SU-DHL-6 (cell line): Measurements from ENCODE around the gene RAPGEF4.

Experiments
- EZH2phosphoT487 ChIP-seq: fragments of 200-600 bp; sonication (generic), shearing (Covaris generic); conservative IDR thresholded peaks from 2 replicates; pipeline ENCODE4 v1.6.1; 2018; ENCODE audit warnings: mild to moderate bottlenecking, antibody characterized with exemption, low read length, moderate library complexity, mixed read lengths
- TF ChIP-seq, protein P1 (sequence below): fragments of 200-600 bp; sonication (generic); IDR thresholded peaks from one replicate; pipeline ENCODE4 v1.5.1; 2017; ENCODE audit warnings: antibody characterized with exemption, mild to moderate bottlenecking, low read length, moderate library complexity; ENCODE audit not compliant: insufficient read depth, poor library complexity, severe bottlenecking

DNA sequence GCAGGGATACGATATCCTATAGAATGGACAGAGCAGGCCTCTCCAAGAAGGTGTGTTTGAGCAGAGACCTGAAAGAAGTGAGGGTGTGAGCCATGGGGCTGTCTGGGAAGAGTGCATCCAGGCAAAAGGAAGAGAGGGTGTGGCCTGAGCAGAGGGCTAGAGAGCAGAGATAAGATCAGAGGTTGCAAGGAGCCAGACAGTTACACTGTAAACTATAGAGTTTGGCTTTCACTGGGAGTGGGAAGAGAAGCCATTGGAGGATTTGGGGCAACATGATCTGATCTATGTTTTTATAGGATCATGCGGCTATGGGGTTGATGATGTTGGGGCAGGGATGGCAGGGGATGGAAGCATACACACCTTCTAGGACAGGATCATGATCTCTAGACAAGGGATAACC lies 215.9 kb downstream of the RAPGEF4 start:
- TF ChIP-seq, protein P1, sequence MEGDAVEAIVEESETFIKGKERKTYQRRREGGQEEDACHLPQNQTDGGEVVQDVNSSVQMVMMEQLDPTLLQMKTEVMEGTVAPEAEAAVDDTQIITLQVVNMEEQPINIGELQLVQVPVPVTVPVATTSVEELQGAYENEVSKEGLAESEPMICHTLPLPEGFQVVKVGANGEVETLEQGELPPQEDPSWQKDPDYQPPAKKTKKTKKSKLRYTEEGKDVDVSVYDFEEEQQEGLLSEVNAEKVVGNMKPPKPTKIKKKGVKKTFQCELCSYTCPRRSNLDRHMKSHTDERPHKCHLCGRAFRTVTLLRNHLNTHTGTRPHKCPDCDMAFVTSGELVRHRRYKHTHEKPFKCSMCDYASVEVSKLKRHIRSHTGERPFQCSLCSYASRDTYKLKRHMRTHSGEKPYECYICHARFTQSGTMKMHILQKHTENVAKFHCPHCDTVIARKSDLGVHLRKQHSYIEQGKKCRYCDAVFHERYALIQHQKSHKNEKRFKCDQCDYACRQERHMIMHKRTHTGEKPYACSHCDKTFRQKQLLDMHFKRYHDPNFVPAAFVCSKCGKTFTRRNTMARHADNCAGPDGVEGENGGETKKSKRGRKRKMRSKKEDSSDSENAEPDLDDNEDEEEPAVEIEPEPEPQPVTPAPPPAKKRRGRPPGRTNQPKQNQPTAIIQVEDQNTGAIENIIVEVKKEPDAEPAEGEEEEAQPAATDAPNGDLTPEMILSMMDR, result no peak
- TF ChIP-seq EZH2phosphoT487, result no peak
